Natural killer cell treated with Interleukin-12 subunit alpha and Interleukin-12 subunit beta and Interleukin-15 and Interleukin-18, amount 100 ng/mL, for 72 hours (primary cell): ENCODE data around the gene CYP11A1. TPM values are rescaled to one million over a fixed set of nuclear protein-coding genes. Genes with fewer than 3 reads are reported as not detected.
"Not testable (repeated sequence)": the region's sequence is repeated elsewhere in the genome, so short reads cannot be mapped to it uniquely, and the experiment has no call there.

Experiments used
- ATAC-seq, 2 donors: fragments of 150-1000 bp; cut with Tn5 transposase in 1 of 2; sonication (Bioruptor Pico), chemical (Tn5 transposase) in 1 of 2; 2 replicates each; pipeline ENCODE4 v1.10.0; 2021
- DNase-seq: peaks from one replicate; pipeline ENCODE4 v3.0.0; 2022; ENCODE audit warnings: low spot score
- H3K27ac Mint-ChIP-seq, 2 donors: 1 replicate in 1 of 2; 2 replicates in 1 of 2; pipeline ENCODE4 v1.8.0; 2022; ENCODE audit warnings: mixed read lengths in 2 of 2, mild to moderate bottlenecking in 1 of 2, moderate library complexity in 1 of 2
- H3K27me3 Mint-ChIP-seq, 2 donors: 1 replicate in 1 of 2; 2 replicates in 1 of 2; pipeline ENCODE4 v1.8.0; 2022; ENCODE audit warnings: mixed read lengths in 2 of 2
- H3K36me3 Mint-ChIP-seq: one replicate; pipeline ENCODE4 v1.8.0; 2022; ENCODE audit warnings: mixed read lengths
- H3K4me1 Mint-ChIP-seq, 2 donors: 1 replicate in 1 of 2; 2 replicates in 1 of 2; pipeline ENCODE4 v1.8.0; 2022; ENCODE audit warnings: low read depth in 2 of 2, mixed read lengths in 2 of 2, mild to moderate bottlenecking in 1 of 2
- H3K4me3 Mint-ChIP-seq: one replicate; pipeline ENCODE4 v1.8.0; 2022; ENCODE audit warnings: mixed read lengths
- H3K9me3 Mint-ChIP-seq: 2 replicates; pipeline ENCODE4 v1.8.0; 2022; ENCODE audit warnings: mixed read lengths
- total RNA-seq, 2 donors: library from RNA; stranded (reverse); gene quantifications; one replicate each; pipeline ENCODE4 v1.2.3, GENCODE V29; 2022

CYP11A1 gene
- total RNA-seq, 2 donors from 2014 or later, result 1.0 TPM; not detected in 1

DNA sequence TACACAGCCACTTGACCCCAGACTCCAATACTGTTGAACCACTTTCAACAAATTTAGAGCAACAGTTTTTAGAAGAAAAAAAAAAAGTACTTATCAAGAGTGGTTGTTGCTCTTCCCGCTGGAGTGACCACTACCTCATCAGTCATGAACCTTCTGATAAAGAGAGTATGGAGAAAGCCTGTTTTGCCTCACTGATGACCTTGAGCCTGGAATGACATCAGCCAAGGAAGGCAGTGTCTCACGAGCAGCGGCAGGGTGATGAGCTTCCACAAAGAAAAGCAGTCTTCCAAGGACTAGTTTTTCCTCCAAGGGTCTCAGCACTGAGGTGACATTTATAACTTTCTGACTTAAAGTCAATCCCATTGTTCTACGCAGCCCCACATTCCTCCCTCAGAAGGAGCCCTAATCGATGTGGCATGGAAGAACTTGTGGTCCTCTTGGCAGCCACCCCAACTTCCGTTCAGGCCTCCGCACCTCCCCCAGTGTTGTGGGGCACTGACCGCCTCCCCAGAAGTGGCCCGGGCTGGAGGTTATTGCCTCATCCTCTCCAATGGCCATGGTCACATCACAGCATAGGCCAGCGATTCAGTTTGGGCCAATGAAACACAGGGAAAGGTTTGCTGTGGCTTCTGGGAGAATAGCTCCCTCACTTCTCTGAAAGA lies 1.8 kb upstream of the CYP11A1 start:
- DNase-seq, result peak; percentile 38
- no peak overlapping the region for H3K27ac Mint-ChIP-seq
- no peaks in the 10 kb centered on the region for H3K9me3 Mint-ChIP-seq
- ATAC-seq, result no peak
- H3K4me3 Mint-ChIP-seq, result peak overlapping the region; percentile 11
- no peaks in the 10 kb centered on the region for H3K36me3 Mint-ChIP-seq
- peaks cover 14 to 15% of the 10 kb centered on the region in 2 donors for H3K27me3 Mint-ChIP-seq
- peaks cover 4 to 8% of the 10 kb centered on the region in 2 donors for H3K4me1 Mint-ChIP-seq

DNA sequence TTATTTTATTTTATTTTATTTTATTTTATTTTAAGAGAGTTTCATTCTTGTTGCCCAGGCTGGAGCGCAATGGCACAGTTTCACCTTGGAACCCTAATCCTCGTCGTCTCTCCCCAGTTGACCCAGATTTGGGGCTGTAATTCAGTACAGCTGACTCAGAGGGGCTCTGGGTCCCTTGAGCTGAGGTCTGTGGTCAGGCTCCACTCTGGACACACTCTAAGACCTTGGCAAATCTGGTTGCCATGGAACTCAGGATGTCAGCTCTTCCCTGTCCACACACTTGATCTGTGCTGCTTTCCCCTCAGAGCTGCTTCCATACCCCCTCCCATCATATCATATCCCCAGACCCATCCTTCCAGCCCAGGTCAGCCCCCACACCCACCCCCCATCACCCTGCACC lies 675 bp upstream of the CYP11A1 start:
- H3K27ac Mint-ChIP-seq, result no peak overlapping the region

DNA sequence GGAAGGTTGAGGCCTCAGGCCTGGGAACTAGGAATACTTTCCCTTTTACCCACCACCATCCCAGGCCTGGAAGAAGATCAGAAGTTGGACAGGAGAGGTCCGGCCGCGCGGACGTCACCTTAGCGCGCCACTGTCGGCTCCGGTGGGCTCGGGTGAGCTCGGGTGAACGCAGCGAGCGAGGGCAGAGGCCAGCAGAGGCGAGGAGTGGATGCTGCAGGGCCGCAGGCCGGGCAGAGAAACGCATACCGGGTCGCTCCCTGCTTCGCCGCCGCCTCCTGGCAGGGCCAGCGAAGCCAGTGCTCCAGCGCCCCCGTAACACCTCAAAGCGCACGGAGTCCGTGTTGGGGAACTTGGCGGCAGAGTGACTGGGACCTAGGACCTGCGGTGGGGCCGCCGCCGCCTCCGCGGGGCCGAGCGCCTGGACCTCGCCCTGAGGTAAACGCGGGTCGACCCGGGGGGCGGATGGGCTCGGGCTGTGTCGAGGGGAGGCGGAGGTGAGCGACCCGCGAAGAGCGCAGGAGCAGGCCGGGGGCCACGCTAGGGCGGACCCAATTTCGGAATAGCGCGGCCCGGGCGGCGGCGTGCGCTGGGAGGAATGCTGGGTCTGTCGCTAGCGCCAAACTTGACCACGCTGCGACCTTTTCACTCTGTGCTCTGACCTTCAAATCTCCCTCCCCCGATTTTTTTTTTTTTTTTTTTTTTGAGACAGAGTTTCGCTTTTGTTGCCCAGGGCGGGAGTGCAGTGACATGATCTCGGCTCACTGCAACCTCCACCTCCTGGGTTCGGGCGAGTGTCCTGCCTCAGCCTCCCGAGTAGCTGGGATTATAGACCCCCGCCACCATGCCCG lies 1.6 kb downstream of the CYP11A1 start:
- peaks cover 8 to 11% of the 10 kb centered on the region in 2 donors for H3K27me3 Mint-ChIP-seq
- no peaks in the 10 kb centered on the region for H3K36me3 Mint-ChIP-seq
- no peaks in the 10 kb centered on the region for H3K9me3 Mint-ChIP-seq
- ATAC-seq (peak; percentile 66 to 69), DNase-seq (no peak)
- H3K27ac Mint-ChIP-seq, result peak overlapping the region in 1 of 2 donors; percentile 39
- no peaks in the 10 kb centered on the region for H3K4me1 Mint-ChIP-seq
- H3K4me3 Mint-ChIP-seq, result peak overlapping the region; percentile 61

More for the DNA sequence above, 675 bp upstream of the CYP11A1 start:
- ATAC-seq (no peak), DNase-seq (peak; percentile 29)
- Mint-ChIP-seq H3K27me3 (peaks cover 14 to 15% of the 10 kb centered on the region in 2 donors), H3K4me1 (peaks cover 0 to 1% of the 10 kb centered on the region in 2 donors), H3K4me3 (no peak overlapping the region), H3K36me3 (no peaks in the 10 kb centered on the region), H3K9me3 (no peaks in the 10 kb centered on the region)

DNA sequence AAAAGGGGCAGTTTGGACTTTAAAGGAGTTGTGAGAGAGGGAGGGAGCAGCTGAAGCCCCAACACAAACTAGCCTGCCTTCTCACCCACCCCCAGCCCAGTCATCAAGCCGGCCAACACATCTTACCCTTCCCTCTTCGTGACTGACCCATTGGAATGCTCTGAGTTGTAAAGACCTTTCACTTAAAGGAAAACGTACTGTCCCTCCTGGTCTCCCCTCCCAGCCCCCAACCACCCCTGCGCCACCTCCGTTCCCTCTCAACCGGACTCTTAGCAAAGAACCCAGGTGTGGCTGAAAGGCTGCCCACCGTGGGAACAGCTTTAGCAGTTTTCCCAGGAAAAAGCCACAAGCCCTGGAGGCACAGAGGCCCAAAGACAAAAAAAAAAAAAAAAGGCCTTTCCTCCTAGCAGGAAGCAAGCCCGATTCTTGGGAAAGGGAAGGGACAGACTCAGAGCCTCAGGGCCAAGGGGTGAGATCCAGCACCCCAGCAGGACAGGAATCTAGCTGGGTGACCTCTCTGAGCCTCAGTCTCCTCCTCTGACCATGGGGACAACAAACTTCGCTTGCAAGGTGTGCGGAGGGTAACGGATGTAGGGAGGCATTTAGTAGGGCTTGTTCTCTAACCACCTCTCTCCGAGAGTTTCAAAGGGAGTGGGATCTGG lies 2.4 kb downstream of the CYP11A1 start:
- Mint-ChIP-seq H3K4me1 (no peaks in the 10 kb centered on the region), H3K27ac (peak overlapping the region in 1 of 2 donors; percentile 39), H3K36me3 (no peaks in the 10 kb centered on the region), H3K27me3 (peaks cover 2 to 8% of the 10 kb centered on the region in 2 donors), H3K9me3 (no peaks in the 10 kb centered on the region), H3K4me3 (peak overlapping the region; percentile 61)
- ATAC-seq, result no peak
- no peak for DNase-seq

DNA sequence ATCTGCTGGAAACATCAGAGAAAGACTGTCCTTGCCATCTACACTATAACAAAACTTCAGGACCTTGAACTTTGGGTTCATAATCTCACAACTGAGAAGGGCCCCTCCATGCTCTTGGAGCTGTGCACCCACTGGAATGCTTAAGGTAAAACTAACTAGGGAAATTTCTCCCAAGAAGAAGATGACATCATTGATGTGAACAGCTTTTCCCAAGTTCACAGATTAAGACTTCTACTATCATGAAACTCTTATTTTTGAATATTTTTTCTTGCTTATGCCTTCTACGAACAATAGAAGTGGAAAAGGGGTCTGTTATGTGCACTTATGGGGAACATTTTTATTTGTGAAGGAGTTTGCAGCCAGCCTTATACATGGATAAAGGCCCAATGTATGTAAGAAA lies 5.0 kb downstream of the CYP11A1 start:
- Mint-ChIP-seq H3K4me1 (no peaks in the 10 kb centered on the region), H3K36me3 (no peaks in the 10 kb centered on the region)
- no peak for ATAC-seq

DNA sequence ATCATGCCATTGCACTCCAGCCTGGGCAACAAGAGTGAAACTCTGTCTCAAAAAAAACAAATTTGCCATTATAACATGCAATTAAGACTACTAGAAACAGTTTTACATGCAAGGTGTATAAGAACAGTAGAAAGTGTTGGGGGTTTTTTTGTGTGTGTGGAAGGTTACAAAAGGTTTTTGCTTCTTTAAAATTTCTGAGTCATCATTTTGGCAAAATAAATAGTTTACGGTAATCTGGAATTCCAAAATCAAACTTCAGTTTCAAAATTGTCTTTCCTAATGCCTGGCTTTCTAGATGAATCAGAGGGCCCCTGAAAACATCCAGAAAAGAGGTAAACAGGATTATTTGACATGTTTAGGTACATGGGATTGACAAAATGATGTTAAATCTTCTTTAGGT lies 6.6 kb downstream of the CYP11A1 start:
- not testable (repeated sequence) for H3K4me1 Mint-ChIP-seq, H3K9me3 Mint-ChIP-seq, H3K4me3 Mint-ChIP-seq, H3K27ac Mint-ChIP-seq, H3K36me3 Mint-ChIP-seq, ATAC-seq, H3K27me3 Mint-ChIP-seq, DNase-seq

More for the DNA sequence above, 5.0 kb downstream of the CYP11A1 start:
- Mint-ChIP-seq H3K9me3 (no peaks in the 10 kb centered on the region), H3K4me3 (no peak overlapping the region), H3K27ac (no peak overlapping the region), H3K27me3 (peaks cover 0 to 8% of the 10 kb centered on the region in 2 donors)
- no peak for DNase-seq

DNA sequence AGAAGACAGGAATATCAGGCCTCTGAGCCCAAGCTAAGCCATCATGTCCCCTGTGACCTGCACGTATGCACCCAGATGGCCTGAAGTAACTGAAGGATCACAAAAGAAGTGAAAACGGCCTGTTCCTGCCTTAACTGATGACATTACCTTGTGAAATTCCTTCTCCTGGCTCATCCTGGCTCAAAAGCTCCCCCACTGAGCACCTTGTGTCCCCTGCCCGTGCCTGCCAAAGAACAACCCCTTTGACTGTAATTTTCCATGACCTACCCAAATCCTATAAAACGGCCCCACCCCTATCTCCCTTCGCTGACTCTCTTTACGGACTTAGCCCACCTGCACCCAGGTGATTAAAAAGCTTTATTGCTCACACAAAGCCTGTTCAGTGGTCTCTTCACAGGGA lies 8.1 kb downstream of the CYP11A1 start:
- not testable (repeated sequence) for DNase-seq, H3K4me3 Mint-ChIP-seq, H3K4me1 Mint-ChIP-seq, H3K9me3 Mint-ChIP-seq, H3K27ac Mint-ChIP-seq, ATAC-seq
- peaks cover 15% of the 10 kb centered on the region in 2 donors for H3K27me3 Mint-ChIP-seq
- H3K36me3 Mint-ChIP-seq, result peaks cover 10% of the 10 kb centered on the region

DNA sequence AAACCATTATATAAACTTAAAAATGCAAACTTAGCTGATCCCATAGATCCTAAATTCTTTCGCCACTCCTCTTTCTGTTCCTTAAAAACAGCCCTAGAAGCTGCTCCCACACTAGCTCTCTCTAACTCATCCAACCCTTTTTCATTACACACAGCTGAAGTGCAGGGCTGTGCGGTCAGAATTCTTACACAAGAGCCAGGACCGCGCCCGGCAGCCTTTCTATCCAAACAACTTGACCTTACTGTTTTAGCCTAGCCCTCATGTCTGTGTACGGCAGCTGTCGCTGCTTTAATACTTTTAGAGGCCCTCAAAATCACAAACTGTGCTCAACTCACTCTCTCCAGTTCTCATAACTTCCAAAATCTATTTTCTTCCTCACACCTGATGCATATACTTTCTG lies 9.9 kb downstream of the CYP11A1 start:
- not testable (repeated sequence) for H3K4me1 Mint-ChIP-seq, ATAC-seq, H3K27ac Mint-ChIP-seq, DNase-seq, H3K9me3 Mint-ChIP-seq, H3K4me3 Mint-ChIP-seq
- Mint-ChIP-seq H3K27me3 (peaks cover 16 to 22% of the 10 kb centered on the region in 2 donors), H3K36me3 (peaks cover 11% of the 10 kb centered on the region)

DNA sequence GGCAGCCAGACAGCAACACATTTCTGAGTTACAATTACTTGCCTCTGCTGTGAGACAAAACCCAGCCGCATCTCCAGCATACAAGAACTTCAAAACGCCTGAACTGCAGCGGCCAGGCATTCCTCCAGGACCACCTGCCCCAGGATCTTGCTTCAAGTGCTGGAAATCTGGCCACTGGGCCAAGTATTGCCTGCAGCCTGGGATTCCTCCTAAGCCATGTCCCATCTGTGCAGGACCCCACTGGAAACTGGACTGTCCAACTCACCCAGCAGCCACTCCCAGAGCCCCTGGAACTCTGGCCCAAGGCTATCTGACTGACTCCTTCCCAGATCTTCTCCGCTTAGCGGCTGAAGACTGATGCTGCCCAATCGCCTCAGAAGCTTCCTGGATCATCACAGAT lies 11.4 kb downstream of the CYP11A1 start:
- ATAC-seq, H3K27ac Mint-ChIP-seq, H3K4me3 Mint-ChIP-seq, H3K4me1 Mint-ChIP-seq, H3K9me3 Mint-ChIP-seq, DNase-seq: not testable (repeated sequence)
- Mint-ChIP-seq H3K27me3 (peaks cover 16 to 26% of the 10 kb centered on the region in 2 donors), H3K36me3 (peaks cover 11% of the 10 kb centered on the region)

DNA sequence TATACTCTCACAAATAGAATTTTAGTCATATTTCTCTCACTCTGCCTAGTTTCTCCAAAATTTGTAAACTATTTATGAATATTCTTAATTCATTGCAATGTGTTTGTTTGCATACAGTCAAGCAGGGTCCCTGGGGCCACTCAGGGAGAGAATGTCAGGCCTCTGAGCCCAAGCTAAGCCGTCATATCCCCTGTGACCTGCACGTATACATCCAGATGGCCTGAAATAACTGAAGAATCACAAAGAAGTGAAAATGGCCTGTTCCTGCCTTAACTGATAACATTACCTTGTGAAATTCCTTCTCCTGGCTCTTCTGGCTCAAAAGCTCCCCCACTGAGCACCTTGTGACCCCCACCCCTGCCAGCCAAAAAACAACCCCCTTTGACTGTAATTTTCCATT lies 13.5 kb downstream of the CYP11A1 start:
- H3K4me3 Mint-ChIP-seq, DNase-seq, H3K27ac Mint-ChIP-seq, H3K4me1 Mint-ChIP-seq, ATAC-seq, H3K9me3 Mint-ChIP-seq: not testable (repeated sequence)
- H3K36me3 Mint-ChIP-seq, result peaks cover 11% of the 10 kb centered on the region
- peaks cover 16 to 28% of the 10 kb centered on the region in 2 donors for H3K27me3 Mint-ChIP-seq

DNA sequence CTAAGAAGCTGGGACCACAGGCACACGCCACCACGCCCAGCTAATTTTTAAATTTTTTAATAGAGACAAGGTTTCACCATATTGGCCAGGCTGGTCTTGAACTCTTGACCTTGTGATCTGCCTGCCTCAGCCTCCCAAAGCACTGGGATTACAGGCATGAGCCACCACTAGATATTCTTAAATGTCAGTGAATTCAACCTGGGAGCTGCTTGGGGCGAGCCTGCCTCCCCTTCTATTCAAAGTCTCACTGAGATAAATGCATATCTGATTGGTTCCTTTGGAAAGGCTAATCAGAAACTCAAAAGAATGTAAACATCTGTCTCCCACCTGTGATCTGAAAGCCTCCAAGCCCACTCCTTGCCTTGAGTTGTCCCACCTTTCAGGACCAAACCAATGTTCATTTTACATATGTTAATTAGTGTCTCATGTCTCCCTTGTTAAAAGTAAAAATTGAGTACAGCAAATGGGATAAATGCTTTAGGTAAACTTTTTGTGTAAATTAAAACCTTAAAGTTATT lies 15.0 kb downstream of the CYP11A1 start:
- DNase-seq (no peak), ATAC-seq (no peak)

DNA sequence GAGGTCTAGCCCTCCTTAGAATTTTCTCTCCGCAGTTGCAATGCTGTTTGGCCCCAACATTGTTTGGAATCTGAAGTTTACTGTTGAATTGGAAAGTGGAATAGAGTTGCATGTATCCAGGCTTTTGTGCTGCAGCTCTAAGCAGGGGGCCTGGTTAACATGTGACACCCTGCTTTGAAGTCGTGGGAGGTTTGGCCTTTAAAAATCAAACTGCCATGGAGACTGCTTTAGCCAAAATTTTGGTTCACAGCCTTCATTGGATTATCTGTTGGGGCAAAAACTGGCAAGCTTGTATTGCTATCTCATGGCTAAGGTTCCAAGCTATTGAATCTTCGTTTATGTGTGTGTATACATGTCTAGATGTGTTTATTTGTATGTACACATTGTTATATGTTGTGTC lies 15.8 kb downstream of the CYP11A1 start:
- no peaks in the 10 kb centered on the region for H3K4me1 Mint-ChIP-seq
- H3K9me3 Mint-ChIP-seq, result no peaks in the 10 kb centered on the region

More for the DNA sequence above, 15.0 kb downstream of the CYP11A1 start:
- Mint-ChIP-seq H3K27ac (no peak overlapping the region), H3K4me3 (no peak overlapping the region), H3K4me1 (no peaks in the 10 kb centered on the region), H3K27me3 (peaks cover 16 to 28% of the 10 kb centered on the region in 2 donors), H3K36me3 (peaks cover 11% of the 10 kb centered on the region), H3K9me3 (no peaks in the 10 kb centered on the region)

More for the DNA sequence above, 15.8 kb downstream of the CYP11A1 start:
- Mint-ChIP-seq H3K27ac (no peak overlapping the region), H3K4me3 (no peak overlapping the region), H3K27me3 (peaks cover 16 to 28% of the 10 kb centered on the region in 2 donors), H3K36me3 (peaks cover 11% of the 10 kb centered on the region)
- ATAC-seq (no peak), DNase-seq (no peak)
